ENCODE measurements around the gene DNER. TPM values are rescaled to one million over a fixed set of nuclear protein-coding genes. Genes with fewer than 3 reads are reported as not detected.
A peak's percentile ranks its signal among the peaks of the same experiment; 100 is the strongest.

DNER gene
- polyA plus RNA-seq, 2 of the 4 experiments (the other 2 are of a cell fraction): 0.34 to 4.2 TPM

GRCh38 chr2:229346816-229347540 is 367.4 kb downstream of the DNER start:
- no peak overlapping the region for H3K4me3 ChIP-seq
- H3K27ac ChIP-seq: no peak overlapping the region; a peak in 1 of 6 replicates
- TF ChIP-seq RCOR1 (IDR thresholded peaks at IDR 0.05; ENCODE audit: low read depth, low read length) (no peak), TP53 (CRISPR knock-in tag; IDR thresholded peaks at IDR 0.05) (no peak), FOSB (CRISPR knock-in tag; IDR thresholded peaks at IDR 0.05) (no peak), ATOH8 (CRISPR knock-in tag; IDR thresholded peaks at IDR 0.05; ENCODE audit: low read depth) (no peak), ZNF302 (CRISPR knock-in tag; IDR thresholded peaks at IDR 0.05) (no peak)
- ChIA-PET CTCF (no interaction called here), POLR2A (no interaction called here)
- H3K4me1 ChIP-seq: peaks cover 11% of the 10 kb centered on the region
- FAIRE-seq: no peak
- peak overlapping the region; percentile 15; the same call in 1 of the 3 replicates for H3K4me2 ChIP-seq
- ATAC-seq: no peak
- WGBS (ENCODE audit: missing lambda C conversion rate): 67% methylated on average over 4 of the region's 4 CpGs
- no peak for DNase-seq (ENCODE audit: low read depth in 1 of 2, low spot score in 1 of 2)
- H3K9me3 ChIP-seq: 0 out of 3 replicates have a peak, but pooled peaks cover 2% of the 10 kb centered on the region

GRCh38 chr2:229344955-229345354 is 369.4 kb downstream of the DNER start:
- no peak overlapping the region for H3K4me2 ChIP-seq
- no peak overlapping the region for H3K4me3 ChIP-seq
- DNase-seq (ENCODE audit: low read depth in 1 of 2, low spot score in 1 of 2): no peak
- WGBS (ENCODE audit: missing lambda C conversion rate): 76% methylated on average over 4 of the region's 4 CpGs
- peaks cover 11% of the 10 kb centered on the region for H3K4me1 ChIP-seq
- no peak overlapping the region for H3K27ac ChIP-seq
- POLR2A ChIA-PET: no interaction called here
- FAIRE-seq: no peak
- CTCF ChIA-PET: interaction anchor here (0.6 to 4.7 kb wide), 3 partner anchors 11 to 1103 kb away, joined by 3 to 28 read pairs (median 3); no protein-coding TSS in a partner anchor
- H3K9me3 ChIP-seq: 0 out of 3 replicates have a peak, but pooled peaks cover 2% of the 10 kb centered on the region
- no peak for TF ChIP-seq HEYL (CRISPR knock-in tag; IDR thresholded peaks at IDR 0.05)
- no peak for ATAC-seq

- POLR2A ChIA-PET: no interaction called here
- ATAC-seq (no peak), DNase-seq (ENCODE audit: low read depth in 1 of 2, low spot score in 1 of 2) (no peak), FAIRE-seq (no peak)
- H3K4me2 ChIP-seq: no peak overlapping the region
- CTCF ChIA-PET: interaction anchor here (0.6 to 4.7 kb wide), 4 partner anchors 12 to 1103 kb away, joined by 3 to 28 read pairs (median 4); no protein-coding TSS in a partner anchor
- no peaks in the 10 kb centered on the region for H3K9me3 ChIP-seq
- no peak overlapping the region for H3K27ac ChIP-seq
- H3K4me3 ChIP-seq: no peak overlapping the region
- WGBS (ENCODE audit: missing lambda C conversion rate): 73% methylated on average over 6 of the region's 6 CpGs
- no peak for TF ChIP-seq HMGXB4 (CRISPR knock-in tag; IDR thresholded peaks at IDR 0.05; ENCODE audit: borderline replicate concordance)
- TF ChIP-seq NPAS2 (CRISPR knock-in tag; IDR thresholded peaks at IDR 0.05; ENCODE audit: borderline replicate concordance): no peak
- no peak for TF ChIP-seq POLR2AphosphoS2 (conservative IDR thresholded peaks at IDR 0.05; ENCODE audit: low read length)
- no peak for TF ChIP-seq ATOH8 (CRISPR knock-in tag; IDR thresholded peaks at IDR 0.05; ENCODE audit: low read depth)
- no peak for TF ChIP-seq ZNF302 (CRISPR knock-in tag; IDR thresholded peaks at IDR 0.05)
- TF ChIP-seq HES2 (IDR thresholded peaks at IDR 0.05): no peak
- TF ChIP-seq CBX8 (IDR thresholded peaks at IDR 0.05): no peak
- TF ChIP-seq HEYL (CRISPR knock-in tag; IDR thresholded peaks at IDR 0.05): no peak
- no peak for TF ChIP-seq EHMT2 (IDR thresholded peaks at IDR 0.05; ENCODE audit: low read depth)
- TF ChIP-seq CBX2 (IDR thresholded peaks at IDR 0.05; ENCODE audit: borderline replicate concordance, low read depth): no peak
- no peak for TF ChIP-seq JUNB (IDR thresholded peaks at IDR 0.05)
- TF ChIP-seq ESRRA (IDR thresholded peaks at IDR 0.05; ENCODE audit: borderline replicate concordance, low read length): no peak
- no peak for TF ChIP-seq PBX3 (IDR thresholded peaks at IDR 0.05)
- no peak for TF ChIP-seq TP53 (CRISPR knock-in tag; IDR thresholded peaks at IDR 0.05)
- peaks cover 11% of the 10 kb centered on the region for H3K4me1 ChIP-seq
These were observed 370.2 kb downstream of the DNER start for GRCh38 chr2:229344151-229344551.
